WTC11 (cell line): ENCODE results near the gene RAPSN. TPM values are rescaled to one million over a fixed set of nuclear protein-coding genes. Genes with fewer than 3 reads are reported as not detected.

Source experiments
- ATAC-seq: fragments of 200-7000 bp; cut with Tn5 transposase; 2 replicates; pipeline ENCODE4 v1.10.0; 2021; ENCODE audit warnings: mild to moderate bottlenecking, moderate library complexity
- CTCF ChIA-PET: fragments of 300-600 bp; sonication (Branson Sonifier 250); formaldehyde crosslinking; loops from one replicate; lab custom pipeline; 2021; ENCODE audit warnings: antibody characterized with exemption; lab: Charles Lee
- POLR2A ChIA-PET: fragments of 350-600 bp; sonication (Branson Sonifier 250); formaldehyde crosslinking; loops from one replicate; lab custom pipeline; 2021; ENCODE audit warnings: antibody characterized with exemption; lab: Charles Lee
- DNase-seq: peaks from one replicate; pipeline ENCODE4 v3.0.0; 2021; ENCODE audit warnings: low spot score
- H3K27ac Mint-ChIP-seq: 2 replicates; pipeline ENCODE4 v1.8.0; 2021; ENCODE audit warnings: mixed read lengths
- H3K27me3 Mint-ChIP-seq: 2 replicates; pipeline ENCODE4 v1.8.0; 2021; ENCODE audit warnings: low read depth, mild to moderate bottlenecking, moderate library complexity, mixed read lengths
- H3K36me3 Mint-ChIP-seq: 2 replicates; pipeline ENCODE4 v1.8.0; 2021; ENCODE audit warnings: mixed read lengths
- H3K4me1 Mint-ChIP-seq: 2 replicates; pipeline ENCODE4 v1.8.0; 2022; ENCODE audit warnings: mixed read lengths
- H3K4me3 Mint-ChIP-seq: 2 replicates; pipeline ENCODE4 v1.8.0; 2021; ENCODE audit warnings: mild to moderate bottlenecking, moderate library complexity, mixed read lengths
- H3K9me3 Mint-ChIP-seq: 2 replicates; pipeline ENCODE4 v1.8.0; 2021; ENCODE audit warnings: mixed read lengths
- FOXK1 ChIP-seq: sonication (generic); formaldehyde crosslinking; IDR thresholded peaks from 2 replicates; pipeline ENCODE4 v1.8.0; 2022; ENCODE audit warnings: mild to moderate bottlenecking, moderate library complexity, missing genetic modification reagents
- OVOL2 ChIP-seq: fragments of 250-450 bp; sonication (Bioruptor Pico); IDR thresholded peaks from 2 replicates; pipeline ENCODE4 v1.9.0; 2021; ENCODE audit warnings: mild to moderate bottlenecking, borderline replicate concordance
- RELA ChIP-seq: sonication (generic); formaldehyde crosslinking; IDR thresholded peaks from 2 replicates; pipeline ENCODE4 v1.8.1; 2022; ENCODE audit warnings: missing genetic modification reagents, mild to moderate bottlenecking, borderline replicate concordance
- SMAD4 ChIP-seq: sonication (generic); formaldehyde crosslinking; IDR thresholded peaks from 2 replicates; pipeline ENCODE4 v1.8.0; 2022; ENCODE audit warnings: mild to moderate bottlenecking, missing genetic modification reagents
- TEAD4 ChIP-seq: sonication (generic); formaldehyde crosslinking; IDR thresholded peaks from 2 replicates; pipeline ENCODE4 v1.8.0; 2022; ENCODE audit warnings: mild to moderate bottlenecking, missing genetic modification reagents
- ZNF219 ChIP-seq: sonication (generic); formaldehyde crosslinking; IDR thresholded peaks from 2 replicates; pipeline ENCODE4 v1.8.0; 2023; ENCODE audit warnings: missing genetic modification reagents, mild to moderate bottlenecking, borderline replicate concordance
- ZNF232 ChIP-seq: sonication (generic); formaldehyde crosslinking; IDR thresholded peaks from 2 replicates; pipeline ENCODE4 v1.8.0; 2022; ENCODE audit warnings: mild to moderate bottlenecking, missing genetic modification reagents
- ZNF263 ChIP-seq: sonication (generic); formaldehyde crosslinking; IDR thresholded peaks from 2 replicates; pipeline ENCODE4 v1.8.1; 2022; ENCODE audit warnings: low read depth, mild to moderate bottlenecking, moderate library complexity, missing genetic modification reagents
- ZNF396 ChIP-seq: fragments of 250-450 bp; sonication (Bioruptor Pico); IDR thresholded peaks from 2 replicates; pipeline ENCODE4 v1.8.0; 2021; ENCODE audit warnings: mild to moderate bottlenecking, moderate library complexity, borderline replicate concordance
- total RNA-seq: library from RNA; stranded (reverse); gene quantifications from 3 replicates; pipeline ENCODE4 v1.2.3, GENCODE V29; 2021
- TF ChIP-seq, protein P1 (sequence below): sonication (generic); formaldehyde crosslinking; IDR thresholded peaks from 2 replicates; pipeline ENCODE4 v1.8.1; 2023; ENCODE audit warnings: mild to moderate bottlenecking, missing genetic modification reagents, borderline replicate concordance
- TF ChIP-seq, protein P2 (sequence below): fragments of 250-450 bp; sonication (Bioruptor Pico); IDR thresholded peaks from 2 replicates; pipeline ENCODE4 v2.1.2; 2022; ENCODE audit warnings: mild to moderate bottlenecking, moderate library complexity
- TF ChIP-seq, protein P3 (sequence below): fragments of 250-450 bp; sonication (Bioruptor Pico); IDR thresholded peaks from 2 replicates; pipeline ENCODE4 v1.9.0; 2021; ENCODE audit warnings: mild to moderate bottlenecking
- TF ChIP-seq, protein P4 (sequence below): sonication (generic); formaldehyde crosslinking; IDR thresholded peaks from 2 replicates; pipeline ENCODE4 v1.8.1; 2022; ENCODE audit warnings: missing genetic modification reagents, borderline replicate concordance
- TF ChIP-seq, protein P5 (sequence below): fragments of 250-450 bp; sonication (Bioruptor Pico); IDR thresholded peaks from 2 replicates; pipeline ENCODE4 v1.8.0; 2021; ENCODE audit warnings: mild to moderate bottlenecking
- TF ChIP-seq, protein P6 (sequence below): sonication (generic); formaldehyde crosslinking; IDR thresholded peaks from 2 replicates; pipeline ENCODE4 v1.8.1; 2023; ENCODE audit warnings: mild to moderate bottlenecking, missing genetic modification reagents

RAPSN gene
- total RNA-seq, 1 experiment from 2014 or later: 0.66 TPM

DNA sequence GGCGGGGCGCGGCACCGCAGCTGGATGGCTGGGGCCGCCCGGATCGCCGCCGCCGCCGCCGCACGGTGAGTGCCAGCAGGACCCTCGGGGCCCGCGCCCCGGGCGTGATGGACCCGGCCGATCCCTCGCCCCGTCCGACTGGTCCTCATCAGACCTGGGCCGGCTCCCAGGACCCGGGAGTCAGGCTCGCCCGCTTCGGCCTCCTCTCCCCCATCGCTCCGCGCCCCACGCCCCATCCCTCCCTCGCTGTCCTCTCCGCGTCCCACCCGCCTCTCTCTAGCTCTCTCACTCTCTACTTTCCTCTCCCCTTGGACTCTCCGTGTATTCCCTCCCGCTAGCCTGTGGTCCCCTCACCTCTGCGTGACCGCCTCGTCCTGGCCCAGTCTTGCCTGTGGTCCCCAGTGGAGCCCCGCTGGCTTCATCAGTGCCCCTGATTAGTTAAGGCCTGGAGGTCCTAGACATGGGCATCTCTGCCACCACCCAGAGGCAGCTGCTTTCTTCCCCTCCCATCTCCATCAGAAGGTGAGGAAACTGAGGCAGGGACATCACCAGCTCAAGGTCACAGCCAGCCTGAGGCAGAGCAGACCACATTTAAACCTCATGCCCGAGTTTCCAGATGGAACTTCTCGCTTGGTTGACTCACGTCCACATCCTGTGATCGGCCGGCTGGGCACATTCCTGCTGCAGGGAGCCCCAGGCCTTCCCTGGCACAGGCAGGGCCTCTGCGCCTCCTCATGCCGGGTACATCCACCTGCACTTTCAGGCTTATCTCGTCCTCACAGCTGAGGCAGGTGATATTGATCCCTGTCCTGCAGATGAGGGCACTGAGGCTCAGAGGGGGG is 40.1 kb downstream of the RAPSN start:
- Mint-ChIP-seq H3K27ac (peak overlapping the region; percentile 61; the same call in 1 of the 2 replicates), H3K27me3 (no peaks in the 10 kb centered on the region), H3K9me3 (no peaks in the 10 kb centered on the region), H3K4me3 (peak overlapping the region; percentile 92), H3K4me1 (peaks cover 15% of the 10 kb centered on the region), H3K36me3 (peaks cover 4% of the 10 kb centered on the region; the same call in 1 of the 2 replicates)
- DNase-seq (peak; percentile 49), ATAC-seq (peak; percentile 7)
- ChIA-PET POLR2A (interaction anchor here (0.6 kb wide), 1 partner anchor 179 kb away, joined by 5 read pairs; no protein-coding TSS in a partner anchor), CTCF (interaction anchor here (1.0 to 3.0 kb wide), 2 partner anchors 34 to 46 kb away, joined by 4 to 33 read pairs; no protein-coding TSS in a partner anchor)
- TF ChIP-seq, protein P1, sequence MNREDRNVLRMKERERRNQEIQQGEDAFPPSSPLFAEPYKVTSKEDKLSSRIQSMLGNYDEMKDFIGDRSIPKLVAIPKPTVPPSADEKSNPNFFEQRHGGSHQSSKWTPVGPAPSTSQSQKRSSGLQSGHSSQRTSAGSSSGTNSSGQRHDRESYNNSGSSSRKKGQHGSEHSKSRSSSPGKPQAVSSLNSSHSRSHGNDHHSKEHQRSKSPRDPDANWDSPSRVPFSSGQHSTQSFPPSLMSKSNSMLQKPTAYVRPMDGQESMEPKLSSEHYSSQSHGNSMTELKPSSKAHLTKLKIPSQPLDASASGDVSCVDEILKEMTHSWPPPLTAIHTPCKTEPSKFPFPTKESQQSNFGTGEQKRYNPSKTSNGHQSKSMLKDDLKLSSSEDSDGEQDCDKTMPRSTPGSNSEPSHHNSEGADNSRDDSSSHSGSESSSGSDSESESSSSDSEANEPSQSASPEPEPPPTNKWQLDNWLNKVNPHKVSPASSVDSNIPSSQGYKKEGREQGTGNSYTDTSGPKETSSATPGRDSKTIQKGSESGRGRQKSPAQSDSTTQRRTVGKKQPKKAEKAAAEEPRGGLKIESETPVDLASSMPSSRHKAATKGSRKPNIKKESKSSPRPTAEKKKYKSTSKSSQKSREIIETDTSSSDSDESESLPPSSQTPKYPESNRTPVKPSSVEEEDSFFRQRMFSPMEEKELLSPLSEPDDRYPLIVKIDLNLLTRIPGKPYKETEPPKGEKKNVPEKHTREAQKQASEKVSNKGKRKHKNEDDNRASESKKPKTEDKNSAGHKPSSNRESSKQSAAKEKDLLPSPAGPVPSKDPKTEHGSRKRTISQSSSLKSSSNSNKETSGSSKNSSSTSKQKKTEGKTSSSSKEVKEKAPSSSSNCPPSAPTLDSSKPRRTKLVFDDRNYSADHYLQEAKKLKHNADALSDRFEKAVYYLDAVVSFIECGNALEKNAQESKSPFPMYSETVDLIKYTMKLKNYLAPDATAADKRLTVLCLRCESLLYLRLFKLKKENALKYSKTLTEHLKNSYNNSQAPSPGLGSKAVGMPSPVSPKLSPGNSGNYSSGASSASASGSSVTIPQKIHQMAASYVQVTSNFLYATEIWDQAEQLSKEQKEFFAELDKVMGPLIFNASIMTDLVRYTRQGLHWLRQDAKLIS (CRISPR knock-in tag): no peak
- TF ChIP-seq FOXK1 (CRISPR knock-in tag) (no peak), SMAD4 (CRISPR knock-in tag) (no peak), ZNF232 (no peak), ZNF219 (CRISPR knock-in tag) (no peak), RELA (CRISPR knock-in tag) (no peak), OVOL2 (no peak), ZNF263 (CRISPR knock-in tag) (no peak)
- TF ChIP-seq, protein P2, sequence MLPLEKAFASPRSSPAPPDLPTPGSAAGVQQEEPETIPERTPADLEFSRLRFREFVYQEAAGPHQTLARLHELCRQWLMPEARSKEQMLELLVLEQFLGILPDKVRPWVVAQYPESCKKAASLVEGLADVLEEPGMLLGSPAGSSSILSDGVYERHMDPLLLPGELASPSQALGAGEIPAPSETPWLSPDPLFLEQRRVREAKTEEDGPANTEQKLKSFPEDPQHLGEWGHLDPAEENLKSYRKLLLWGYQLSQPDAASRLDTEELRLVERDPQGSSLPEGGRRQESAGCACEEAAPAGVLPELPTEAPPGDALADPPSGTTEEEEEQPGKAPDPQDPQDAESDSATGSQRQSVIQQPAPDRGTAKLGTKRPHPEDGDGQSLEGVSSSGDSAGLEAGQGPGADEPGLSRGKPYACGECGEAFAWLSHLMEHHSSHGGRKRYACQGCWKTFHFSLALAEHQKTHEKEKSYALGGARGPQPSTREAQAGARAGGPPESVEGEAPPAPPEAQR (CRISPR knock-in tag): no peak
- TF ChIP-seq, protein P3, sequence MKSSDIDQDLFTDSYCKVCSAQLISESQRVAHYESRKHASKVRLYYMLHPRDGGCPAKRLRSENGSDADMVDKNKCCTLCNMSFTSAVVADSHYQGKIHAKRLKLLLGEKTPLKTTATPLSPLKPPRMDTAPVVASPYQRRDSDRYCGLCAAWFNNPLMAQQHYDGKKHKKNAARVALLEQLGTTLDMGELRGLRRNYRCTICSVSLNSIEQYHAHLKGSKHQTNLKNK (CRISPR knock-in tag): no peak
- TF ChIP-seq, protein P4, sequence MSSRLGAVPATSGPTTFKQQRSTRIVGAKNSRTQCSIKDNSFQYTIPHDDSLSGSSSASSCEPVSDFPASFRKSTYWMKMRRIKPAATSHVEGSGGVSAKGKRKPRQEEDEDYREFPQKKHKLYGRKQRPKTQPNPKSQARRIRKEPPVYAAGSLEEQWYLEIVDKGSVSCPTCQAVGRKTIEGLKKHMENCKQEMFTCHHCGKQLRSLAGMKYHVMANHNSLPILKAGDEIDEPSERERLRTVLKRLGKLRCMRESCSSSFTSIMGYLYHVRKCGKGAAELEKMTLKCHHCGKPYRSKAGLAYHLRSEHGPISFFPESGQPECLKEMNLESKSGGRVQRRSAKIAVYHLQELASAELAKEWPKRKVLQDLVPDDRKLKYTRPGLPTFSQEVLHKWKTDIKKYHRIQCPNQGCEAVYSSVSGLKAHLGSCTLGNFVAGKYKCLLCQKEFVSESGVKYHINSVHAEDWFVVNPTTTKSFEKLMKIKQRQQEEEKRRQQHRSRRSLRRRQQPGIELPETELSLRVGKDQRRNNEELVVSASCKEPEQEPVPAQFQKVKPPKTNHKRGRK: no peak

DNA sequence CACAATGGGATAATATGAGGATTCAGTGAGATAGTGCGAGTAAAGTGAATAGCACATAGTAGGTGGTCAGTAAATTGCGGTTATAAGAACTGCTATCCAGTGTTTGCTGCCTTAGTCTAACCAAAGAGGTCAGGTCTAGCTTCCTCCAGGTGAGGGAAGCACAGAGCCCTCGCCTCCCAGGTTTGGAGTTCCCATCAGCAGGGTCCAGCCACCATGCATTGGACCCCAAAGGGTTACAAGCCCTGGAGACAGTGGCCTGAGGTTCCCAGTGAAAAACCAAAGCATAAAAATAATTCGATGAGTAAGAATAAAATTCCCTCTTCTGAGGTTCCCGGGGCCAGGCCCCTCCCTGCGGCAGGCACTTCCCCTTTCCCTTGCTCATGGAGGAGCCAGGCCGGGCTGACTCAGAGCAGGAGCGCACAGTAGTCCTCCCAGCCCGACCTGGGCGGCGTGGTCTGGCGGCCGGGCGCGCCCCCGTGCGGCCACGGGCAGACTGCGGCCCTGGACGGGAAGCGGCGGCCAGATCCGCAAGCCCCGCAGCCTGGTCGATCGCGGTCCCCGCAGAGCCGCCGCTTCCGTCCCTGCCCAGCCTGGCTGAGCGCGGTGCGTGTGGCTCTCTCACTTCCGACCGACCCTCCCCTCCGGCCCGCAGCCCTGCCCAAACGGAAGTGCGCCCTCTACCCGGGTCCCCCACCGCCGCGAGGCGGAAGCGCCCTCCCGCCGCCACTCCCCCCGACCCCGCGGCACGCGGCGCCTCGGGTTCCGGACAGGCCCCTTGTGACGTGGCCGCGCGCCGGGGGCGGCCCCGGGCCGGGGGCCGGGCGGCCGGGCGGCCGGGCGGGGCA is 41.0 kb downstream of the RAPSN start, which contains the start of gene SLC39A13:
TSS of gene SLC39A13 (plus strand) at position 845 of the 845 bp plus-strand sequence. CDS start 1,505 bp downstream, outside the sequence.
- POLR2A ChIA-PET: no interaction called here
- H3K27me3 Mint-ChIP-seq: no peaks in the 10 kb centered on the region
- peak within 1 kb of the TSS; percentile 95 for H3K4me3 Mint-ChIP-seq
- H3K4me1 Mint-ChIP-seq: peaks cover 15% of the 10 kb centered on the region
- ATAC-seq: peak; percentile 88
- H3K9me3 Mint-ChIP-seq: no peaks in the 10 kb centered on the region
- CTCF ChIA-PET: interaction anchor here (0.6 to 3.0 kb wide), 19 partner anchors 8 to 230 kb away, joined by 3 to 33 read pairs (median 5); partner anchors contain the start of genes ACP2 and PSMC3
- peak within 1 kb of the TSS; percentile 99 for H3K27ac Mint-ChIP-seq
- DNase-seq: peak; percentile 94
- H3K36me3 Mint-ChIP-seq: no peaks in the 10 kb centered on the region
- TF ChIP-seq TEAD4 (CRISPR knock-in tag) (no peak), ZNF396 (CRISPR knock-in tag) (no peak), SMAD4 (CRISPR knock-in tag) (0 out of 2 replicates have a peak, but pooled peaks have one; percentile 43), ZNF263 (CRISPR knock-in tag) (peak; percentile 100)
- TF ChIP-seq, protein P1 (CRISPR knock-in tag): no peak
- TF ChIP-seq, protein P5, sequence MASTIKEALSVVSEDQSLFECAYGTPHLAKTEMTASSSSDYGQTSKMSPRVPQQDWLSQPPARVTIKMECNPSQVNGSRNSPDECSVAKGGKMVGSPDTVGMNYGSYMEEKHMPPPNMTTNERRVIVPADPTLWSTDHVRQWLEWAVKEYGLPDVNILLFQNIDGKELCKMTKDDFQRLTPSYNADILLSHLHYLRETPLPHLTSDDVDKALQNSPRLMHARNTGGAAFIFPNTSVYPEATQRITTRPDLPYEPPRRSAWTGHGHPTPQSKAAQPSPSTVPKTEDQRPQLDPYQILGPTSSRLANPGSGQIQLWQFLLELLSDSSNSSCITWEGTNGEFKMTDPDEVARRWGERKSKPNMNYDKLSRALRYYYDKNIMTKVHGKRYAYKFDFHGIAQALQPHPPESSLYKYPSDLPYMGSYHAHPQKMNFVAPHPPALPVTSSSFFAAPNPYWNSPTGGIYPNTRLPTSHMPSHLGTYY (CRISPR knock-in tag): 0 out of 2 replicates have a peak, but pooled peaks have one; percentile 31
- TF ChIP-seq, protein P6, sequence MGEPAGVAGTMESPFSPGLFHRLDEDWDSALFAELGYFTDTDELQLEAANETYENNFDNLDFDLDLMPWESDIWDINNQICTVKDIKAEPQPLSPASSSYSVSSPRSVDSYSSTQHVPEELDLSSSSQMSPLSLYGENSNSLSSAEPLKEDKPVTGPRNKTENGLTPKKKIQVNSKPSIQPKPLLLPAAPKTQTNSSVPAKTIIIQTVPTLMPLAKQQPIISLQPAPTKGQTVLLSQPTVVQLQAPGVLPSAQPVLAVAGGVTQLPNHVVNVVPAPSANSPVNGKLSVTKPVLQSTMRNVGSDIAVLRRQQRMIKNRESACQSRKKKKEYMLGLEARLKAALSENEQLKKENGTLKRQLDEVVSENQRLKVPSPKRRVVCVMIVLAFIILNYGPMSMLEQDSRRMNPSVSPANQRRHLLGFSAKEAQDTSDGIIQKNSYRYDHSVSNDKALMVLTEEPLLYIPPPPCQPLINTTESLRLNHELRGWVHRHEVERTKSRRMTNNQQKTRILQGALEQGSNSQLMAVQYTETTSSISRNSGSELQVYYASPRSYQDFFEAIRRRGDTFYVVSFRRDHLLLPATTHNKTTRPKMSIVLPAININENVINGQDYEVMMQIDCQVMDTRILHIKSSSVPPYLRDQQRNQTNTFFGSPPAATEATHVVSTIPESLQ (CRISPR knock-in tag): no peak
